HG02970 (cell line): ENCODE measurements around the gene ILDR1.
"Not testable (repeated sequence)": the region's sequence is repeated elsewhere in the genome, so short reads cannot be mapped to it uniquely, and the experiment has no call there.

Source experiments
- ATAC-seq: cut with Tn5 transposase; IDR thresholded peaks from one replicate; pipeline ENCODE4 v1.9.1; 2021; ENCODE audit warnings: mild to moderate bottlenecking, moderate library complexity, moderate number of reproducible peaks; ENCODE audit not compliant: unreplicated experiment, low FRiP score

ILDR1 gene

DNA sequence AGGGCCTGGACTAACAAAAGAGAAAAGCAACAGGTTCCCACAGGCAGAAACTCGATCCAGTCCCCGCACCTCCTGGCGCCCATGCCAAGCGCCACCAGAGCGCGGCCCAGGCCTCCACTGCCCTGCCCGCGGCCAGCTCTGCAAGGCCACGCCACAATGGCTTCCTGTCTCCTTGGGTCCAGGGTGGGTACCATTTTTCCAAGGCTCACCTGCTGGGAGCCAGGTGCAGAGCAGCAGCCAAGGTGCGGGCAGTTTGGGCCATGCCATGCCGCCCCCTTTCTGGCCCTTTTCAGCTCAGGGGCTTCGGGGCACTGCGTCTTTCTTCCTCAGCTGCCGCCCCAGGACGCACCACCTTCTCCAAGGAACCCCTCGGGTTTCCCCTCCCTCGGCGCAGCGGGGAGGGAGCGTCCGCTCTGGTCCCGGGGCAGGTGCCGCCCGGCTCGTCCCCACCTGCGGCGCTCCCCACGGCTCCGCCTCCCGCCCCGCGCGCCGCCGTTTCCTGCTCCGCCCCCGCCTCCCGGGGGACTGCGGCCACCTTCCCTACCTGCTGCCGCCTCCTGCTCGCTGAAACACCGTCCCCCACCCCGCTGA is at the start of gene ILDR1:
ILDR1 (minus strand) TSS at position 437 of the 591 bp plus-strand sequence; CDS start at position 267, 170 bp downstream.
- ATAC-seq: peak; percentile 55

DNA sequence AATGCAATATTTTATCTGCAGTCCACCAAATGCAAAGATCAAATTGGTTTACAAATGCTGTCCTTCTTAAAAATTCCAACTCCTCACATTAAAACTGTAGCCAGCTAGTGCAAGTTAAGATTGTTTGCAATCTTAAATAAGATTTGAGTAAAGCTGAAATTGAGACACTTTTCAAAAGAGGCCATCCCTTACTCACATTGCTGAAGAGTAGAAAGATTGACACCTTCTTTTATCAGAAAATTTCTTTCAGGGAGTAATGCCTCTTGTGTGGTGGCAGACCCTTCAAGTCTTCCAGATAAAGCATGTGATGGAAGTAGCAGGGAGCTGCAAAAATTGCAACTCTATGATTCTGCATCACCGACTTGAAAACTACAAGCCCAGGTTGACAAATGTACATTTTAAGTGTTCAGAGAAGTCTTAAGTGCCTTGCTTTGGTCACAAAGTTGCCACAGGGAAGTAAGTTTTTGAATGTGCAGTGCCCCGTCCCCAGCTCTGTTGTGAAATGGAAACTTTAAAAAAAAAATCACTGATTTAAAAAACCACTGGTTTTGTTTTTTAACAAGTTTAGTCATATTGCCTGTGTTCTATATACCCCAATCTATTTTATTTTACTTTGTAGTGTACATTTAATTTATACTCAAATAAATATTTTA is 45.7 kb upstream of the ILDR1 start:
- no peak for ATAC-seq

DNA sequence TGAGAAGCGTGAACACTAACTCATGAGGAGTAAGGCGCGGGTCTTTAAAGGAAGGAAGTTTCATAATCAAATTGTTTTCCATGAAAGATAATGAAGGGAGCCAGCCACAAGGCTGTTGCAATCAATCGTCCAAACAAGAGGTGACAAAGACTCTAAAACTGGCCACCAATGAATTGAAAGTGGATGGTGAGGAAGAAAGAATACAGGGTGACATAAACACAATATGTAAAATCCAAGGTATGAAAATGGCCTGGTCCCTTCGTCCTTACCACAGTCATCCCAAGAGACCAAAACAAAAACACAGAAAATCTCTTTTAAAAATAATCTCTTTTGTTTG is 45.1 kb upstream of the ILDR1 start:
- ATAC-seq: no peak

DNA sequence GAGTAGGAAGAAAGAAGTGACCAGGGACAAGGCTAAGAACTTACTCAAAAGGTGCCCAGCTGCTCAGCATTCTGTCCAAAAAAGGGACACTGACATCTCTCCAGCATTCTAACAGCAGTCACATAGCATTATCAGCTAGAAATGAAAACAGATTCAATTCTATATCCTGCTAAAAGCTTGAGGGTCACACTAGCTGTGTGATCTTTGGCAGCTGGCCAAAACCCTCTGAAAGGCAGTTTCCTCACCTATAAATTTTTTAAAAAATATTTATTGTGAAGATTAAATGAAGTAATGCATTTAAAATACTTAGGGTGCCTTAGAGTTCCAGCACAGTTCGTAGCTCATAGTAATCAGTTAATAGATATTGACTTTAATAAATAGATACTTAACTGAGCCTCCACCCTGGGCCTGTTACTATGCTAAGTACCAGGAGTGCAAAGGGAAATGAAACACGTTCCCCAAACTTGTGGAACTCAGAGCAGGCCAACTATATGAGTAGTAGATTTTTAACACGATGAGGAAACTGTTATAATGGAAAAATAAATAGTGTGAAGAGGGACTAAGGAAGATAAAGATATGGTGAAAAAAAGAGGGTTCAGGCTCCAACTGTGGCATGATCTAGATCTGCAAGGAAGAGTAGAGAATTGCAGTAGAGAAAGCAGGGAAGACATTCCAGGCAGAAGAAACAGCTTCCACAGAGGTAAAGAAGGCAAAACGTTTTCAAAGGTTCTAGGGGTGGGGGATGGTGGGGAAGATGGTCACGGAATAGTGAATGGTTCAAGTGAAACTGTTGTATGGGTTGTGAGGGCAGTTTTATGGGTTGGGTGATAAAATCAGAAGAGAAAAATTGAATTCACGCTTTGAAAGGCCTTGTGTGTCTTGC is 44.5 kb upstream of the ILDR1 start:
- ATAC-seq: no peak

DNA sequence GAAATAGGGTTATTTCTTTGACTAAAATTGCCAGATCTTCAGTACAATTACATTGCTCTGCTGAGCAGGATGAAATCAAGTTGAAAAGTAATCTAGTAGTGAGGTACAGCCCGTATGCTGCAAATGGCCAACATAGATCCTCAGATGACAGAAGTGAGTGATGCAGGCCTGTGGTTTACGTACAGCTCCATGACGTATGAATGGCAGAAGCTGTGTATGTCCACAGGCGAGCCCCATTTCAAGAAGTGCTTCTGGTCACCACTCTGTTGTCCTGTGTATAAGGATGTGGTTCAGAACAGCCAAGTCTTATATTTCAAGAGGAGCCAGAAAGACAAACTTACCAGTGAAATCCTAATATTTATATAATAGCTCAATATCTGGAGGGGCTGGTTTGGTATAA is 42.3 kb upstream of the ILDR1 start:
- ATAC-seq: no peak

DNA sequence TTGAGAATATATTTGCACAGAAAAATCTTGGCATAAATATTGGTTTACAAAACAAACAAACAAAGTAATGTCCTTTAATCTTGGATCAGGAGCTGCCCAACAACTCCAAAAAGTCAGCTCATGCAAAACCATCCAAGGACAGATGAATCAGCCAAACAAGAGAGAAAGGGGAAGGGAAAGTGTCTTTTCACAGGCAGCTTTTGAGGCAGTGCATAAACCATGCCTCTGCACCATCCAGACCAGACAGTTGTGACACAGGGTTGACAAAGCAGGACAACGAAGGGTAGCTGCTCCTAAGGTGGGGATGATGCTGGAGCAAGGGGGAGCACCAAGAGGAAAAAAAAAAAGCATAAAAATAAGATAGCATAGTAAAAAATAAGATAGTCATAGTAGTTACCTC is 41.9 kb upstream of the ILDR1 start:
- ATAC-seq: no peak

DNA sequence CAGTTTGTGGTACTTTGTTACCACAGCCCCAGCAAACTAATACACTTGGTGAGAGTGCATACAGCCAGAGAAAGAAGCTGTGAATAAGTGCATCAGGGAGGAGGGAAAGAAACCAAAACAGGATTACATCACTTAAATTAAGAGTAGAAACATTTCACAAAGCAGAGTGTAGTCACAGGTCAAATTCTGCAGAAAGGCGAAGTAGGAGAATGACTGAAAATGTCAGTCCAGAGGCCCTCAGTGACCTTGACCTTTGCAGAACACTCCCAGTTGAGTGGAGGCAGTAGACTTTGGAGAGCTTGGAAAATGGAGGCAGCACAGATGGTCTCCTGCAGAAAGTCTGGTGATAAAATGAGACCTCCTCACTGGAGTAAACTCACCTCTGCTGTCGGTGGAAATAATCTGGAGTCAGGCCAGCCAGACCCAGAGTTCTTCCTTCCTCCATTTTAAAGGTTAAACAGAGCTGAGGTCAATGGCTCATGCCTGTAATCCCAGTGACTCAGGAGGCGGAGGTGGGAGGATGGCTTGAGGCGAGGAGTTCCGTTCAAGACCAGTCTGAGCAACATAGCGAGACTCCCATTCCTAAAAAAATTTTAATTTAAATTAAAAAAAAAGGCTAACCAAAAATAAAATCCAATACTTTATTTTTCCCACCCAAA is 38.1 kb upstream of the ILDR1 start:
- no peak for ATAC-seq

DNA sequence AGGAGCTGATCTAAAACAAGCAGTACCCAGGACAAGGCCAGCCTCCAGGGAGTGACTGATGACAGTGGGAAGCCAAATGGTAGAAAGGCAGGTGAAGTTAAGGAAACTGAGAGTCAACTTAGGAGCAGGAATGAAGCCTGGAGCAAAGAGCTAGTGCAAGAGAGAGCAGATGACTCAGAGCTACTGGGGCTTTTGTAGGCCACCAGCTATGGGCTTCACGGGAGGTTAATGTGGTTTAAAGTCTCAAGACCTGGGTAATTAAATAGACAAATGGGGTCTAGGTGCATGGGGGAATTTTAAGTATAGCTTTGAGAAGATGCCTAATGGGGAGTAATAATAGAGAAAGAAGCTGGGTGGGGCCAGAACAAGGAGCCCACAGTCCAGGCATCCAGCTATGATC is 36.2 kb upstream of the ILDR1 start:
- no peak for ATAC-seq

DNA sequence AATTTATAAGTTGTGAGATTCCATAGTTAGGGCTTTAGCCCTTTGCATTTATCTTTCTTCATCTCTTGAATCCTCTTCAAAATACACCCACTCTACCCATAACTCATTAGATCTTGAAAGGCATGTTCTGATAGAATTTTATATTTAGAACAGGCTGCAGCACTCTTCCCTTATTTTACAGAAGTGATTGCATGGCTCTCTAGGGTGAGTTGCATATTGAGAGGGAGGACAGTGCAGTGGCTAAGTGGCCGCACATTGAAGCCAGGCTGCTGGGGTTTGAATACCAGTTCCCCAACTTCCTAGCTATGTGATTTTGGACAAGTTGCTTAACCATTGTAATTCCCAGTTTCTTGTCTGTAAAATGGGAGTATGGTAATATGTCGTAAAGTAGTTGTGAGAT is 35.6 kb upstream of the ILDR1 start:
- no peak for ATAC-seq

DNA sequence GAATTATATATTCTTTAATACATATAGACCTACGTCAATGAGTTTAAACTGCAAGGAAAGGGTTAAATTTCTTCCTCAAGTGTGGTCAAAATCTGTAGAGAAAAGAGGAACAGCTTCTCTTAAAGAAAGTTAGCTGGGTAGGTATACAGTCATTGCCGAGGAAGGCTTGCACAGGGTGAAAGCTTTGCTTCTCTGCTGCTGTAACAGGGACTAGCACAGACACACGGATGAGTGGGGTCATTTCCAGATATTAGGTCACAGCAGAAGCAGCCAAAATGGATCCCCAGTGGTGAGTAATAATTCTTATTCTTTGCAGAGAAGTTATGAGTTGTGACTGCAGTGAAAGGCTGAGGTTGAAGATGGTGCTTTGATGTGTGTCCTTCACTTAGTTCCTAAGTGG is 33.2 kb upstream of the ILDR1 start, which contains the start of gene CD86:
CD86 (plus strand) TSS at position 148 of the 400 bp plus-strand sequence; CDS start at position 276, 128 bp downstream.
- peak; percentile 59 for ATAC-seq

DNA sequence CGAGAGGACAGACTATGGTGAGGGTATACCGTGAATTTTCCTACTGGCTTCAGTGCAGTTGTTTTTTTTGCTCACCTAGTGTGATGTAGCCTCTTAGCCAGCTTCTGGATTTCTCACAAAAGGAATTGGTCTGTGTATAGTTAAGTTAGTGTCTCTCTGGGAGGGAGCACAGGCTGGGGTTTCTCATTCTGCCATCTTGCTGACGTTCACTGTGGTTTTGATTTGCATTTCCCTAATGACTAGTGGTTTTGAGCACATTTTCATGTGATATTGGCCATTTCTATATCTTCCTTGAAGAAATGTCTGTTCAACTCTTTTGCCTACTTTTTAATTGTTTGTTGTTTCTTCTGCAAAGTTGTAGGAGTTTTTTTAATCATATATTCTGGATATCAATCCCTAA is 30.9 kb upstream of the ILDR1 start:
- no peak for ATAC-seq

DNA sequence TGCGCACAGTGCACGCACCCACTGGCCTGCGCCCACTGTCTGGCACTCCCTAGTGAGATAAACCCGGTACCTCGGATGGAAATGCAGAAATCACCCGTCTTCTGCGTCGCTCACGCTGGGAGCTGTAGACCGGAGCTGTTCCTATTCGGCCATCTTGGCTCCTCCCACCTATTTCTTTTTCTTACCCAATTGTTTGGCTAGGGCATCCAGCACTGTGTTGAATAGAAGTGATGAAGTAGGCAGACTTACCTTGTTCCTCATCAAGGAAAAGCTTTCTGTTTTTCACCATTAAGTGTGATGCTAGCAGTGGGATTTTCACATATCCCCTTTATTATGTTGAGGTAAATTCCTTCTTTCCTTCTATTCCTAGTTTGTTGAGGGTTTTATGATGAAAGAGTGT is 25.7 kb upstream of the ILDR1 start:
- not testable (repeated sequence) for ATAC-seq

DNA sequence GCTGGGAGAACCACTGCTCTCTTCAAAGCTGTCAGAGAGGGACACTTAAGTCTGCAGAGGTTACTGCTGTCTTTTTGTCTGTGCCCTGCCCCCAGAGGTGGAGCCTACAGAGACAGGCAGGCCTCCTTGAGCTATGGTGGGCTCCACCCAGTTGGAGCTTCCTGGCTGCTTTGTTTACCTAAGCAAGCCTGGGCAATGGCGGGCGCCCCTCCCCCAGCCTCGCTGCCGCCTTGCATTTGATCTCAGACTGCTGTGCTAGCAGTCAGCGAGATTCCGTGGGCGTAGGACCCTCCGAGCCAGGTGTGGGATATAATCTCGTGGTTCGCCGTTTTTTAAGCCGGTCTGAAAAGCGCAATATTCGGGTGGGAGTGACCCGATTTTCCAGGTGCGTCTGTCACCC is 25.2 kb upstream of the ILDR1 start:
- not testable (repeated sequence) for ATAC-seq

DNA sequence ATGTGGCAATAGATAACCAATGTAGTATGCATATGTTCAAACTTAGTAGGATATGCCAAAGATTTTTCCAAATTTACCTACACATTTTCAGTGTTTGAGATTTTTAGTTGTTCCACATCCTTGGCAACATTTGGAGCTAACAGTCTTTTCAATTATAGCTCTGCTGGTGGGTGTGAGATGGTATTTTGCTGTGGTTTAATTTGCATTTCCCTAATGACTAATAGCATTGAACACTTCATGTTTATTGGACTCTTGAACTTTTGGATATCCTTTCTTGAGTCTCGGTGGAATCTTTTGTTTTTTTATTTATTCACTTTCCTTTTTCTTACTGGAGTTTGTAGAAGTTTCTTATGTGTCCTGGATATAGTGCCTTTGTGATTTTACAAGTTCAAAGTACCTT is 11.0 kb upstream of the ILDR1 start:
- ATAC-seq: no peak

DNA sequence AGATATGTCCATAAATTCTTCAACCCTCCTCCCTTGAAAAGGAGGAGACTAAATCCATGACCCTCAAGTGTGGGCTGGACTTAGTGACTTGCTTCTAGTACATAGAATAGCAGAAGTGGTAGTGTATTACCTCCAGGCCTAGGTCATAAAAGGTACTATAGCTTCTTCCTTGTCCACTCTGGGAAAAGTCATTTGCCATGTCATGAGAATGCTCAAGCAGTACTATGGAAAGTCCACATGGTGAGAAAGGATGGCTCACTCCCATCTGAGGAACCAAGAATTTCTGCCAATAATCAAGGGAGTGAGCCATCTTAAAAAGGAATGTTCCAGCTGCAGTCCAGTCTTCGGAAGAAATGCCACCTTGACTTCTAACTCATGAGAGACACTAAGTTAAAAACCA is 10.5 kb upstream of the ILDR1 start:
- no peak for ATAC-seq

DNA sequence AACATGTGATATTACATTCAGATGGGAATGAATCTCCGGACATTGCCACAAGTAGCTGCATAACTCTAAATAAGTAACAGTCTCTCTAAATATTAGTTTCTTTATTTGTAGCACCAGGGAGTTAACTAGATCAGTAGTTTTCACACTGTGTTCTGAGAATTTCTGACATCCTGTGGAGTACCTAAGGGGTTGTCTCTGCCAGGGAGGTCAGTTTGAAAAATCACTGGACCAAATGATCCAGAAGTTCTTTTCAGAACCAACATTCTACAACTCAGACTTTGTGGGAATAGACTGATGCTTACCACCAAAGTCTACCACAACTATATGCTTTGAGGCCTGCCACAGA is 9.0 kb upstream of the ILDR1 start:
- ATAC-seq: no peak

DNA sequence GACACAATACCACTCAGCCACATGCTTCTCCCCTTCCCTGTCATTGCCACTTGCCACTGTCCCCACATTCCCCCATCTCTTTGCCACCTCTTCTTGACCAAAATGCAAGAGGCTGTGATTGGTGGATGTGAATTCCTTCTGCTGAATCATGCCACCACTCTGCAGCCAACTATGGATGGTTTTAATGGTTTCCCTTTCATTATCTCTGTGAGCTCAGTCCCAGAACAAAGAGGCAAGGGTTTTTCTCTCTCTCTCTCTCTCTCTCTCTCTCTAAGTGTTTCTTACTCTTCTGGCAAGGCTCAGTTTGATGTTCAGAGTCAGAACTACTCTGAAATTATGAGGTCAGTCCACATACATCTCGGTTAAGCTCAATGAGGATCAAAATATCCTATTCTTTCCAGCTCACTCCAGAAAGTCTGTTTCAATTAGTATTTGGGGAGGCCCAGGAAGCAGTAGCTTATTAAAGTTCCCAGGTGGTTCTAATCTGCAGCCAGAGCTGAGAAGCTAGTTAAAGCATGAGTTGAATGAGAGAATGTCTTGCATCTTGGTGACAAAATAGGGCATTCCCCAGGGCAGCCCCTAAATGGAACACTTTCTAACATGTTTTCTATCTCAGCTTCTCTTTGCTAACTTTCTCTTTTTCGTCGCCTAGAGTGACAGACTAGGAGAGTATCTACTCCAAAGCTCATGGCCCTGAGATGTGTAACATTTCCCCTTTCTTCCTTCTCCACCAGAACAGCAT is 8.5 kb upstream of the ILDR1 start:
- ATAC-seq: no peak

DNA sequence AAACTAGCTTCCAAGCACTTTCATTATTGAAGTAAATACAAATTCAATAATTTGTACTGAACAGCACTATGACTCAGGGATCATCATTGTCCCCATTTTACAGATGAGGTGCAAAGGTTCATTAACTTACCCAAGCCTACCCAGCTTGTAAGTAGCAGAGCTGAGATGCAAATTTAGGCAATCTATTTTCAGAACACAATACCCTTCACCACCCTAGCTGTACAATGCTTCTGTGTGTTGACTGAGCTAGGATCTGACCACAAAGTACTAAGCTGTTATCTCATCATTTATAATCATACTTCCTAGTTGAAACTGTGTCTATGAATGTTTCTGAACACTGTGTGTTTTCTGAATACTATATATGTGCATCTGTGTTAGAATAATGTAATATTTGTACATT is 3.2 kb upstream of the ILDR1 start:
- no peak for ATAC-seq

DNA sequence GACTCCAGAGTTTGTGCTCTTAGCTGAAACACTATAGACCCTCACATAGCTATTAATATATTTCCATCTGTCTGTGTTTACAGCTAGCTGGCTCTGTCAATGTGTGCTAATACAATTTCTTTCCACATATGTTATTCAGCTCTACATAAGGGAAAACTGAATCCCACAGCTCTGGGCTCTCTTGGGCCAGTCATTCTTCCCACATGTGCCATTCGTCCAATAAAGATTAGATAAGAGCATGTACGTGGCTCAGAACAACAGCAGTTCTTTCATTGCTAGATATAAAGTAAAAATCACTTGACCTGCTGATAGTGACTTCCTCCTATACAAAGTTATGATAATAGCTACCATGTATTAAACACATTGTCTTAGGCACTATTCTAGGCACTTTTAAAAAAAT is 2.8 kb upstream of the ILDR1 start:
- no peak for ATAC-seq

DNA sequence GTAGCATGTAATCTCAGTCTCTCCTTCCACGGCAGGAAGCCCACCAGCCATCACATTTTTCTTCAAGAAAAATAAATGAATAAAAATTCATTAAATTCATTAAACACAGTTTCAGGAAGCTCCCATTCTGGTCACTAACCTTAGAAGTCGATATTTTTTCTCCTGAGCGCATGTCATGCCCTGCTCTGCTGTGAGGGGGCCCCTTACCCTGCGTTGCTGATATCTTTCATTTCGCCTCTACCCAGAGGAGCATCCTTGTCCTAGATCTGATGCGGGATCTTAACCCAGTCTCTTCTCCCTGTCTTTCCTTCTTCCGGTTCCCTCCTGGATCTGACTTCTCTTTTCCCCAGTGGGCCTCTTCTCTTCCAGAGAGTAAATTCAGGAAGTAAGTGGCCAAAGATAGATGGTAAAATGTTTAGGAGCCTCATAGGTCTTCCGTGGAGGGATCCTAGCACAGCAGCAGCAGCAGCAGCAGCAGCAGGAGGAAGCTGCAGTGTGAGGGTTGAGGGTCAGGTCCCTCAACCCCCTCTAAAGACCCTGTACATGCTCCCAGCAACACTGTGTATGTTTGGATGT is 1.4 kb upstream of the ILDR1 start:
- ATAC-seq: no peak
